DND-41 (cell line): ENCODE data around the gene PRORP.

Experiments used
- ATAC-seq: fragments of 200-7000 bp; cut with Tn5 transposase; 3 replicates; pipeline ENCODE4 v1.9.1; 2021; ENCODE audit warnings: low read depth; ENCODE audit not compliant: insufficient read depth
- DNase-seq: peaks from one replicate; pipeline ENCODE4 v3.0.0-alpha.2; 2020
- H2AFZ ChIP-seq: 2 replicates; pipeline ENCODE4 v1.6.0; 2012; ENCODE audit warnings: low read depth, low read length
- H3K27ac ChIP-seq: 2 replicates; pipeline ENCODE4 v1.5.1; 2012; ENCODE audit warnings: low read length, inconsistent platforms
- H3K27me3 ChIP-seq: fragments of 200-600 bp; sonication (generic); 2 replicates; pipeline ENCODE4 v1.6.0; 2012; ENCODE audit warnings: low read length, mild to moderate bottlenecking, inconsistent platforms; ENCODE audit not compliant: insufficient read depth, poor library complexity
- H3K36me3 ChIP-seq: 2 replicates; pipeline ENCODE4 v1.5.1; 2012; ENCODE audit warnings: low read length, inconsistent platforms; ENCODE audit not compliant: insufficient read depth
- H3K4me1 ChIP-seq: 2 replicates; pipeline ENCODE4 v1.5.1; 2012; ENCODE audit warnings: mild to moderate bottlenecking, low read length; ENCODE audit not compliant: insufficient read depth
- H3K4me2 ChIP-seq: 2 replicates; pipeline ENCODE4 v1.6.0; 2012; ENCODE audit warnings: mild to moderate bottlenecking, moderate library complexity, low read length, inconsistent platforms; ENCODE audit not compliant: insufficient read depth
- H3K4me3 ChIP-seq, 2 experiments: fragments of 200-600 bp in 1 of 2; shearing (Covaris generic) in 1 of 2; 2 replicates each; pipeline ENCODE4 v1.5.1; 2012 to 2016; ENCODE audit warnings: inconsistent platforms in 2 of 2, low read length in 2 of 2, mild to moderate bottlenecking in 2 of 2, low read depth in 1 of 2, moderate library complexity in 1 of 2
- H3K79me2 ChIP-seq: 2 replicates; pipeline ENCODE4 v1.6.0; 2012; ENCODE audit warnings: low read length, inconsistent platforms; ENCODE audit not compliant: insufficient read depth
- H3K9ac ChIP-seq: 2 replicates; pipeline ENCODE4 v1.6.0; 2012; ENCODE audit warnings: low read depth, mild to moderate bottlenecking, inconsistent platforms, low read length, moderate library complexity
- H3K9me3 ChIP-seq: 2 replicates; pipeline ENCODE4 v1.5.1; 2012; ENCODE audit warnings: low read length, moderate library complexity, mild to moderate bottlenecking, inconsistent platforms; ENCODE audit not compliant: insufficient read depth, severe bottlenecking
- H4K20me1 ChIP-seq: 2 replicates; pipeline ENCODE4 v1.6.0; 2012; ENCODE audit warnings: low read length; ENCODE audit not compliant: insufficient read depth
- EZH2 ChIP-seq: IDR thresholded peaks from 3 replicates; pipeline ENCODE4 v1.6.1; 2012; ENCODE audit warnings: borderline replicate concordance, low read depth, mild to moderate bottlenecking, moderate library complexity, low read length, inconsistent platforms; ENCODE audit not compliant: severe bottlenecking
- TF ChIP-seq, protein P1 (sequence below): IDR thresholded peaks from 2 replicates; pipeline ENCODE4 v1.5.1; 2012; ENCODE audit warnings: borderline replicate concordance, low read length, moderate library complexity, mild to moderate bottlenecking; ENCODE audit not compliant: poor library complexity, severe bottlenecking; ENCODE audit errors: extremely low read depth

PRORP gene

DNA sequence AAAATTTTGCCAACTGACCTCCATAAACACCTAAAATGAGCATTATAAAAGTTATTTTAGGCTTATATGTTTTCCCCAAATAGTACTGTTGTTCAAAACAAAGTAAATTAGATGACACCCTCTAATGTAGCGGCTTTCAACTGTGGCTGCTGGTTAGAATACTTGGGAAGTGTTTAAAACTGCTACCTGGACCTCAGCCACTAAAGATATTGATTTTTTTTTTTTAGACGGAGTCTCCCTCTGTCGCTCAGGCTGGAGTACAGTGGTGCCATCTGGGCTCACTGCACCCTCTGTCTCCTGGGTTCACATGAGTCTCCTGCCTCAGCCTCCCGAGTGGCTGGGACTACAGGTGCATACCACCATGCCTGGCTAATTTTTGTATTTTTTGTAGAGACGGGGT lies 16.2 kb downstream of the PRORP start:
- Histone ChIP-seq H3K4me1 (no peaks in the 10 kb centered on the region), H3K36me3 (peaks cover 41% of the 10 kb centered on the region), H3K4me3 (no peak overlapping the region), H3K9ac (no peak overlapping the region), H3K79me2 (peaks cover 46% of the 10 kb centered on the region; the same call in 1 of the 2 replicates), H3K27me3 (no peaks in the 10 kb centered on the region), H3K4me2 (no peak overlapping the region), H3K9me3 (no peaks in the 10 kb centered on the region), H3K27ac (no peak overlapping the region), H2AFZ (no peak overlapping the region), H4K20me1 (no peaks in the 10 kb centered on the region)
- no peak for DNase-seq
- no peak for TF ChIP-seq EZH2
- TF ChIP-seq, protein P1, sequence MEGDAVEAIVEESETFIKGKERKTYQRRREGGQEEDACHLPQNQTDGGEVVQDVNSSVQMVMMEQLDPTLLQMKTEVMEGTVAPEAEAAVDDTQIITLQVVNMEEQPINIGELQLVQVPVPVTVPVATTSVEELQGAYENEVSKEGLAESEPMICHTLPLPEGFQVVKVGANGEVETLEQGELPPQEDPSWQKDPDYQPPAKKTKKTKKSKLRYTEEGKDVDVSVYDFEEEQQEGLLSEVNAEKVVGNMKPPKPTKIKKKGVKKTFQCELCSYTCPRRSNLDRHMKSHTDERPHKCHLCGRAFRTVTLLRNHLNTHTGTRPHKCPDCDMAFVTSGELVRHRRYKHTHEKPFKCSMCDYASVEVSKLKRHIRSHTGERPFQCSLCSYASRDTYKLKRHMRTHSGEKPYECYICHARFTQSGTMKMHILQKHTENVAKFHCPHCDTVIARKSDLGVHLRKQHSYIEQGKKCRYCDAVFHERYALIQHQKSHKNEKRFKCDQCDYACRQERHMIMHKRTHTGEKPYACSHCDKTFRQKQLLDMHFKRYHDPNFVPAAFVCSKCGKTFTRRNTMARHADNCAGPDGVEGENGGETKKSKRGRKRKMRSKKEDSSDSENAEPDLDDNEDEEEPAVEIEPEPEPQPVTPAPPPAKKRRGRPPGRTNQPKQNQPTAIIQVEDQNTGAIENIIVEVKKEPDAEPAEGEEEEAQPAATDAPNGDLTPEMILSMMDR = no peak
- ATAC-seq = no peak

DNA sequence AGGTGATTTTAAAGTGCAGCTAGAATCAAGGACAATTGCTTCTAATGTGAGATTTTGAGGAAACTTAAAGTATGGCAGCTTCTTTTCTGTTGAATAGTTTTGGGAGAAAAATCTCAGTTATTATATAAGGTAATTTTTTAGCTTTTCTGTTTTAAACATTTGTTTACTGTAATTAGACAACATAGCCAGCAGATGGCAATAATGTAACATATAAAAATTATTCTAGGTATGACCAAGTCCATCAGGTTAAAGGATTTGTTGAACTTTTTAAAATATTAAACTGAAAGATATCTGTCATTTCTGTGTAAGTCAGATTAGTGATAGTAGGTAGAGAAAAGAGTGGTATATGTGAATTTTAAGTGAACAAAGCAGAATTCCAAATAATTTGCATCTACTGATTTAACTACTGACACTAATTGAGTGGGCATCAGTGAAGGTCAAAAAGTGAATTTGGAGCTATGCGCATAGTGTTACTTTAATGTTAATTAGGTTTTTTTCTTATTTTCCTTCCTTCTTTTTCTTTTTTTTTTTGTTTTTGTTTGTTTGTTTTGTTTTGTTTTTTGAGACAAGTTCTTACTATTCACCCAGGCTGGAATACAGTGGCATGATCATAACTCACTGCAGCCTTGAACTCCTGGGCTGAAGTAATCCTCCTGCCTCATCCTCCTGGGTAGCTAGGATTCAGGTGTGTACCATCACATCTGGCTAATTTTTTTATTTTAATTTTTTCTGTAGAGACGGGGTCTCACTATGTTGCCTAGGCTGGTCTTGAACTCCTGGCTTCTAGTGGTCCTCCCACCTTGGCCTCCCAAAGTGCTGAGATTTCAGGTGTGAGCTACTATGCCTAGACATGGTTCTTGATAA lies 18.6 kb downstream of the PRORP start:
- ATAC-seq (0 out of 3 replicates have a peak, but pooled peaks have one; percentile 24), DNase-seq (no peak)
- H3K4me2 ChIP-seq = no peak overlapping the region
- H3K4me3 ChIP-seq = no peak overlapping the region
- peaks cover 25% of the 10 kb centered on the region; the same call in 1 of the 2 replicates for H3K36me3 ChIP-seq
- no peak overlapping the region for H2AFZ ChIP-seq
- H3K9me3 ChIP-seq = no peaks in the 10 kb centered on the region
- H3K27me3 ChIP-seq = no peaks in the 10 kb centered on the region
- H3K9ac ChIP-seq = no peak overlapping the region
- H3K4me1 ChIP-seq = no peaks in the 10 kb centered on the region
- no peak for TF ChIP-seq EZH2
- TF ChIP-seq, protein P1 = peak; percentile 64
- no peak overlapping the region for H3K27ac ChIP-seq
- no peaks in the 10 kb centered on the region for H4K20me1 ChIP-seq
- H3K79me2 ChIP-seq = peaks cover 43% of the 10 kb centered on the region; the same call in 1 of the 2 replicates

DNA sequence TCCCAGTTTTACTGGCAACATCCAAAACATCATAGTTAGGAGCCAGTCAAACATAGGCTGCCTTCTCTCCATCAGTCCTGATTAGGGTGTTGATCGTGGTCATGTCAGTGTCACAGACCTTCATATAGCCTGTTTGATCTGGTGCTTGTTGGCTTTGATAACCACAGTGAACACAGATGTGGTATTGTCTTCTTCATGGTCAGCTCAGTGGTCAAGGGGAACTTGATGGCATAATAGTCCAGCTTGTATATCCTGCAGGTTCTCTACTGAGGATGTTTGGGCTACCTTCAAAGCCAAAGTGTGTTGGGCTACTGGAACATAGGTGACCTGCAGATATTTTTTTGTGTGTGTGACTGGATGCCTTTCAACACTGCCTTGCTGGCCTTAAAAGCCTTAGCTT lies 21.7 kb downstream of the PRORP start:
- Histone ChIP-seq H2AFZ (no peak overlapping the region), H4K20me1 (no peaks in the 10 kb centered on the region), H3K4me3 (no peak overlapping the region), H3K4me2 (no peak overlapping the region), H3K9me3 (no peaks in the 10 kb centered on the region), H3K36me3 (peaks cover 21% of the 10 kb centered on the region; the same call in 1 of the 2 replicates), H3K27ac (no peak overlapping the region), H3K79me2 (peaks cover 37% of the 10 kb centered on the region; the same call in 1 of the 2 replicates), H3K4me1 (no peaks in the 10 kb centered on the region), H3K27me3 (no peaks in the 10 kb centered on the region), H3K9ac (no peak overlapping the region)
- TF ChIP-seq EZH2 = no peak
- TF ChIP-seq, protein P1 = no peak
- no peak for DNase-seq
- no peak for ATAC-seq
